HUES64 (cell line): Measurements from ENCODE around the gene QRICH1.

ENCODE experiments used
- H3K27ac ChIP-seq: 2 replicates; pipeline ENCODE4 v1.7.0; 2013; ENCODE audit warnings: low read depth, low read length, inconsistent platforms
- H3K27me3 ChIP-seq: 2 replicates; pipeline ENCODE4 v1.6.1; 2013; ENCODE audit warnings: mild to moderate bottlenecking, low read length; ENCODE audit not compliant: insufficient read depth
- H3K36me3 ChIP-seq: 2 replicates; pipeline ENCODE4 v1.6.1; 2013; ENCODE audit warnings: mild to moderate bottlenecking, low read length; ENCODE audit not compliant: insufficient read depth
- H3K4me1 ChIP-seq: 2 replicates; pipeline ENCODE4 v1.6.1; 2013; ENCODE audit warnings: mild to moderate bottlenecking, low read length, moderate library complexity; ENCODE audit not compliant: insufficient read depth
- H3K4me3 ChIP-seq: 2 replicates; pipeline ENCODE4 v1.5.1; 2013; ENCODE audit warnings: mild to moderate bottlenecking, low read length, moderate library complexity
- H3K9ac ChIP-seq: 2 replicates; pipeline ENCODE4 v1.6.1; 2013; ENCODE audit warnings: mild to moderate bottlenecking, low read depth, low read length
- H3K9me3 ChIP-seq: 2 replicates; pipeline ENCODE4 v1.6.1; 2013; ENCODE audit warnings: low read depth, low read length; ENCODE audit not compliant: insufficient read depth
- WGBS: fragments of 150-250, 120-280 bp; methylation state at CpG from one replicate; pipeline ENCODE4 v1.1.7; 2013; ENCODE audit warnings: missing lambda C conversion rate; 5-methylcytosine and 5-hydroxymethylcytosine counted together

Gene QRICH1

GRCh38 chr3:49023775-49024174, 70.1 kb downstream of the QRICH1 start:
- no peak overlapping the region for H3K4me3 ChIP-seq
- no peak overlapping the region for H3K27ac ChIP-seq
- peaks cover 54% of the 10 kb centered on the region for H3K36me3 ChIP-seq
- H3K4me1 ChIP-seq, result peaks cover 13% of the 10 kb centered on the region; the same call in 1 of the 2 replicates
- H3K9ac ChIP-seq, result no peak overlapping the region
- 95% methylated on average over 4 of the region's 4 CpGs for WGBS
- H3K27me3 ChIP-seq, result no peaks in the 10 kb centered on the region
- H3K9me3 ChIP-seq, result no peaks in the 10 kb centered on the region

GRCh38 chr3:49022688-49023171, 71.1 kb downstream of the QRICH1 start:
- peaks cover 7% of the 10 kb centered on the region; the same call in 1 of the 2 replicates for H3K4me1 ChIP-seq
- peak overlapping the region; percentile 98 for H3K9ac ChIP-seq
- H3K27me3 ChIP-seq, result no peaks in the 10 kb centered on the region
- H3K9me3 ChIP-seq, result no peaks in the 10 kb centered on the region
- H3K4me3 ChIP-seq, result peak overlapping the region; percentile 97
- peak overlapping the region; percentile 100 for H3K27ac ChIP-seq
- H3K36me3 ChIP-seq, result peaks cover 48% of the 10 kb centered on the region
- 35% methylated on average over 9 of the region's 12 CpGs for WGBS

- peak within 1 kb of the TSS; percentile 100 for H3K27ac ChIP-seq
- peaks cover 41% of the 10 kb centered on the region for H3K36me3 ChIP-seq
- H3K27me3 ChIP-seq, result no peaks in the 10 kb centered on the region
- H3K9me3 ChIP-seq, result no peaks in the 10 kb centered on the region
- H3K4me3 ChIP-seq, result peak within 1 kb of the TSS; percentile 97
- H3K9ac ChIP-seq, result peak within 1 kb of the TSS; percentile 98
- under 1% methylated on average over 83 of the region's 83 CpGs for WGBS
- peaks cover 7% of the 10 kb centered on the region; the same call in 1 of the 2 replicates for H3K4me1 ChIP-seq
Measured at GRCh38 chr3:49021813-49022687, 71.8 kb downstream of the QRICH1 start, which contains the start of gene NDUFAF3. Gene NDUFAF3 (plus strand): TSS chr3:49022121. CDS start chr3:49022145, 24 bp downstream.

GRCh38 chr3:49021213-49021812, 72.6 kb downstream of the QRICH1 start:
- Histone ChIP-seq H3K4me3 (peak overlapping the region; percentile 97), H3K36me3 (peaks cover 39% of the 10 kb centered on the region), H3K27ac (peak overlapping the region; percentile 100), H3K9ac (peak overlapping the region; percentile 98), H3K27me3 (no peaks in the 10 kb centered on the region), H3K9me3 (no peaks in the 10 kb centered on the region), H3K4me1 (peaks cover 7% of the 10 kb centered on the region; the same call in 1 of the 2 replicates)
- under 1% methylated on average over 60 of the region's 60 CpGs for WGBS

GRCh38 chr3:49020330-49021212, 73.3 kb downstream of the QRICH1 start:
- Histone ChIP-seq H3K27ac (peak overlapping the region; percentile 100), H3K36me3 (peaks cover 39% of the 10 kb centered on the region), H3K4me3 (peak overlapping the region; percentile 97), H3K9ac (peak overlapping the region; percentile 98), H3K4me1 (peaks cover 7% of the 10 kb centered on the region; the same call in 1 of the 2 replicates), H3K27me3 (no peaks in the 10 kb centered on the region), H3K9me3 (no peaks in the 10 kb centered on the region)
- 3% methylated on average over 50 of the region's 51 CpGs for WGBS

- peak overlapping the region; percentile 97 for H3K4me3 ChIP-seq
- 56% methylated on average over 12 of the region's 12 CpGs for WGBS
- no peak overlapping the region for H3K27ac ChIP-seq
- H3K4me1 ChIP-seq, result peaks cover 7% of the 10 kb centered on the region; the same call in 1 of the 2 replicates
- H3K36me3 ChIP-seq, result peaks cover 39% of the 10 kb centered on the region
- H3K27me3 ChIP-seq, result no peaks in the 10 kb centered on the region
- H3K9me3 ChIP-seq, result no peaks in the 10 kb centered on the region
- peak overlapping the region; percentile 98; the same call in 1 of the 2 replicates for H3K9ac ChIP-seq
Measured at GRCh38 chr3:49019941-49020329, 73.9 kb downstream of the QRICH1 start.

GRCh38 chr3:49018707-49019006, 75.2 kb downstream of the QRICH1 start:
- H3K4me3 ChIP-seq, result peak overlapping the region; percentile 90
- H3K9ac ChIP-seq, result peak overlapping the region; percentile 71
- no peak overlapping the region; the same call in 1 of the 2 replicates for H3K27ac ChIP-seq
- H3K27me3 ChIP-seq, result no peaks in the 10 kb centered on the region
- WGBS, result 7% methylated on average over 18 of the region's 18 CpGs
- H3K9me3 ChIP-seq, result no peaks in the 10 kb centered on the region
- H3K36me3 ChIP-seq, result peaks cover 38% of the 10 kb centered on the region
- peaks cover 7% of the 10 kb centered on the region; the same call in 1 of the 2 replicates for H3K4me1 ChIP-seq

GRCh38 chr3:49017971-49018706, 75.7 kb downstream of the QRICH1 start, which contains the start of gene DALRD3:
Gene DALRD3 (minus strand): TSS chr3:49018580. CDS start chr3:49018564, 16 bp downstream.
- peaks cover 5% of the 10 kb centered on the region; the same call in 1 of the 2 replicates for H3K4me1 ChIP-seq
- under 1% methylated on average over 85 of the region's 85 CpGs for WGBS
- H3K9ac ChIP-seq, result peak within 1 kb of the TSS; percentile 71
- H3K9me3 ChIP-seq, result no peaks in the 10 kb centered on the region
- peak within 1 kb of the TSS; percentile 72 for H3K27ac ChIP-seq
- H3K27me3 ChIP-seq, result no peaks in the 10 kb centered on the region
- peak within 1 kb of the TSS; percentile 90 for H3K4me3 ChIP-seq
- H3K36me3 ChIP-seq, result peaks cover 39% of the 10 kb centered on the region

GRCh38 chr3:49017229-49017970, 76.5 kb downstream of the QRICH1 start:
- H3K4me1 ChIP-seq, result no peaks in the 10 kb centered on the region
- no peaks in the 10 kb centered on the region for H3K27me3 ChIP-seq
- peak overlapping the region; percentile 71 for H3K9ac ChIP-seq
- peak overlapping the region; percentile 72; the same call in 1 of the 2 replicates for H3K27ac ChIP-seq
- no peaks in the 10 kb centered on the region for H3K9me3 ChIP-seq
- peak overlapping the region; percentile 90 for H3K4me3 ChIP-seq
- WGBS, result 18% methylated on average over 23 of the region's 23 CpGs
- peaks cover 43% of the 10 kb centered on the region for H3K36me3 ChIP-seq
